Upper lobe of left lung (tissue), 6 donors: ENCODE measurements around the gene ZDHHC14. TPM values are rescaled to one million over a fixed set of nuclear protein-coding genes. Genes with fewer than 3 reads are reported as not detected.

Experiments
- ATAC-seq, 2 donors: fragments of 200-7000 bp; cut with Tn5 transposase; one replicate each; pipeline ENCODE4 v1.9.1; 2022; ENCODE audit warnings: mild to moderate bottlenecking in 2 of 2, moderate library complexity in 2 of 2; ENCODE audit not compliant: low FRiP score in 2 of 2
- DNase-seq, 2 donors: peaks; one replicate each; pipeline ENCODE4 v3.0.0-alpha.2; 2019 to 2020
- H3K27ac ChIP-seq, 4 donors: fragments of 200-600 bp; sonication (generic); one replicate each; pipeline ENCODE4 v1.5.1; 2016 to 2019
- H3K27me3 ChIP-seq, 4 donors: fragments of 200-600 bp; sonication (generic); one replicate each; pipeline ENCODE4 v1.5.1; 2017 to 2019
- H3K36me3 ChIP-seq, 4 donors: fragments of 200-600 bp; sonication (generic); one replicate each; pipeline ENCODE4 v1.5.1; 2016 to 2019
- H3K4me1 ChIP-seq, 4 donors: fragments of 200-600 bp; sonication (generic); one replicate each; pipeline ENCODE4 v1.5.1; 2018 to 2019
- H3K4me3 ChIP-seq, 4 donors: fragments of 200-600 bp; sonication (generic); one replicate each; pipeline ENCODE4 v1.5.1; 2017 to 2019; ENCODE audit warnings: mild to moderate bottlenecking in 2 of 4, moderate library complexity in 1 of 4
- H3K9me3 ChIP-seq, 4 donors: fragments of 200-600 bp; sonication (generic); one replicate each; pipeline ENCODE4 v1.5.1; 2018 to 2019
- EP300 ChIP-seq, 4 donors: sonication (generic); formaldehyde crosslinking; IDR thresholded peaks; one replicate each; pipeline ENCODE4 v1.5.1; 2017; ENCODE audit warnings: antibody characterized with exemption in 4 of 4, control low read depth in 2 of 4
- POLR2A ChIP-seq, 4 donors: fragments of 450-650 bp; IDR thresholded peaks; one replicate each; pipeline ENCODE4 v1.5.1; 2016 to 2017; ENCODE audit warnings: antibody characterized with exemption in 4 of 4, mild to moderate bottlenecking in 2 of 4
- POLR2AphosphoS5 ChIP-seq, 2 donors: sonication (generic); formaldehyde crosslinking; IDR thresholded peaks; one replicate each; pipeline ENCODE4 v1.5.1; 2017; ENCODE audit warnings: antibody characterized with exemption in 2 of 2
- WGBS, 2 donors: methylation state at CpG; one replicate each; pipeline ENCODE4 v1.1.5; 2017 to 2018; 5-methylcytosine and 5-hydroxymethylcytosine counted together
- total RNA-seq, 6 donors: library from RNA; depleted of rRNA in 4 of 6; stranded (reverse); fragments of >200 nt in 4 of 6; gene quantifications; one replicate each; pipeline versions ENCODE4 v1.1.0 to v1.2.1, GENCODE V29; 2016 to 2021
- TF ChIP-seq, protein P1 (sequence below), 6 experiments: fragments of 450-650 bp in 4 of 6; fragments of 200-600 bp in 2 of 6; sonication (generic) in 2 of 6; IDR thresholded peaks; one replicate each; pipeline ENCODE4 v1.5.1; 2016 to 2019; ENCODE audit warnings: antibody characterized with exemption in 6 of 6
- donor health status: DM: no; HTN: no; CAD: no; lungs with moderate emphysema.
- donor health status: DM: no; HTN: yes; CAD: no; lungs with severe emphysema.

Gene ZDHHC14
- total RNA-seq, 6 donors from 2014 or later: 5.3 to 16.5 (median 9.4) TPM

DNA sequence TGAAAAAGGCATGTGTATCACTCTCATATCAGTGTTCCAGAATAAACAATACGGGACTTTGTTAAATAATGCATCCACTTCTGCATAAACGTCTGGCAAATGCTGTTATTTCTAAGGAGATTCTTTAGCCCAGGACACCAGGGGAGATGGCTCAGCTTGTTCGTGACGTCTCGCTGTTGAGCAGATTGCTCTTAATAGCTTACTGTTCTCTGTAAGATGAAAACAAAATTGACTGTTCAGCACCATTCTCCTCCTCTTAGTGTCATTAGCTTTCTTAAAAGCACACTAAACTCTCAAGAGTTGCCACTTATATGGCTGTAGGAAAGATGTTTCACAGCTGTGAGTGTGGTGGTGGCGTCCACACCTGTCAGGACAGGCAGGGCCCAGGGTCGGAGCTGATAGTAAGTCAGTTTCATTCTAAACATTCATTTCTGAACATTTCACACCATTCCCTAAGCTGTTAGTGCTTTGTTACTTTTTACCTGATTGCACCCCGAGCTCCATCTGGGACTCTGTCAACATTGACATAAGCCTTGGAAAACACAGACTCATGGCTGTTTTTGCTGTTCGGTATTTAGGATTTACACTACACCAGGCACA is 132.1 kb downstream of the ZDHHC14 start:
- Histone ChIP-seq H3K27ac (no peak overlapping the region), H3K36me3 (no peaks in the 10 kb centered on the region), H3K27me3 (no peaks in the 10 kb centered on the region), H3K4me3 (no peak overlapping the region), H3K9me3 (no peaks in the 10 kb centered on the region), H3K4me1 (no peaks in the 10 kb centered on the region)
- ATAC-seq (no peak), DNase-seq (no peak)
- 63 to 69% methylated on average over 9 of the region's 9 CpGs for WGBS, 2 donors
- TF ChIP-seq POLR2A (IDR thresholded peaks at IDR 0.05) (no peak), POLR2AphosphoS5 (IDR thresholded peaks at IDR 0.05) (no peak), EP300 (IDR thresholded peaks at IDR 0.05) (no peak)
- TF ChIP-seq, protein P1, sequence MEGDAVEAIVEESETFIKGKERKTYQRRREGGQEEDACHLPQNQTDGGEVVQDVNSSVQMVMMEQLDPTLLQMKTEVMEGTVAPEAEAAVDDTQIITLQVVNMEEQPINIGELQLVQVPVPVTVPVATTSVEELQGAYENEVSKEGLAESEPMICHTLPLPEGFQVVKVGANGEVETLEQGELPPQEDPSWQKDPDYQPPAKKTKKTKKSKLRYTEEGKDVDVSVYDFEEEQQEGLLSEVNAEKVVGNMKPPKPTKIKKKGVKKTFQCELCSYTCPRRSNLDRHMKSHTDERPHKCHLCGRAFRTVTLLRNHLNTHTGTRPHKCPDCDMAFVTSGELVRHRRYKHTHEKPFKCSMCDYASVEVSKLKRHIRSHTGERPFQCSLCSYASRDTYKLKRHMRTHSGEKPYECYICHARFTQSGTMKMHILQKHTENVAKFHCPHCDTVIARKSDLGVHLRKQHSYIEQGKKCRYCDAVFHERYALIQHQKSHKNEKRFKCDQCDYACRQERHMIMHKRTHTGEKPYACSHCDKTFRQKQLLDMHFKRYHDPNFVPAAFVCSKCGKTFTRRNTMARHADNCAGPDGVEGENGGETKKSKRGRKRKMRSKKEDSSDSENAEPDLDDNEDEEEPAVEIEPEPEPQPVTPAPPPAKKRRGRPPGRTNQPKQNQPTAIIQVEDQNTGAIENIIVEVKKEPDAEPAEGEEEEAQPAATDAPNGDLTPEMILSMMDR (IDR thresholded peaks at IDR 0.05): no peak

DNA sequence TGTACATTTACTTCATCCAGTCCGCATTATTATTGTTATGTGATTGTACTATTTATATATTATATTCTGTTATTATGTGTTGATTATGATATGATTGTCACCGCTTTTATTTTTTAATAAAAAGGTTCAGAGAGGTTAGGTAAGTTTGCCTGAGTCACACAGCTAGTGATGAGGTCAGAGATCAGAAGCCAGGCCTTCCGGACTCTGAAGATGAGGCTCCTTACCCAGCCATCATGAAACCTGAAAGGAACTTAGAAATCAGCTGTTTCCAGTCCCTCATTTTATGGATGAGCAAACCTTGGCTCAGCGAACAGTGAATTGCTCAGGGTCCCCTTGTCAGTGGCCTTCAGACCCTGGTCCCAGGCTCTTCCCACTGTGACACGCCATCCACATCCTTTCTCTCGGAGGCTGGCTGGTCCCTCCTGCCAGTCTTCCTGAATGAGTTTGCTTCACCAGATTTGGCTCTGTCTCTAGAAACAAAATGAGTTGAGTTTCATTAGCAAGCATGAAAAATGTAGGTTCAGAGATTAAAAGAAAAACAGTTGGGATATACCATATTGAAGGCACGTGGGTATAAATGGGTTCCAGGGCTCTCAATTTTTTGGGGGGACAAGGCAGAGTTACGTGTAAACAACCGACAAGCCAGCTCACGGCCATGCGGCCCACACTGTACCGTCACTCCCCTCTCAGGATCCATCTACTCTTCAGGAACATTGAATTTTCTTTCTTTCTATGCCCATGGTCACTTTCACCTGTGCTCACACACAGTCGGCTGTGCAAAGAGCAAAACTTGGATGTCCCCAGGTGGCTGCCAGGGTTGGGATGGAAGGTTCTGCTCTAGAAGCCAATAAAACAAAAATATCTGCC is 132.9 kb downstream of the ZDHHC14 start:
- no peak for ATAC-seq
- H3K9me3 ChIP-seq: no peaks in the 10 kb centered on the region
- no peaks in the 10 kb centered on the region for H3K36me3 ChIP-seq
- TF ChIP-seq, protein P1 (IDR thresholded peaks at IDR 0.05): no peak
- TF ChIP-seq POLR2A (IDR thresholded peaks at IDR 0.05) (no peak), EP300 (IDR thresholded peaks at IDR 0.05) (no peak), POLR2AphosphoS5 (IDR thresholded peaks at IDR 0.05) (no peak)
- H3K27ac ChIP-seq: no peak overlapping the region
- 94 to 98% methylated on average over 13 of the region's 13 CpGs for WGBS, 2 donors
- no peak overlapping the region for H3K4me3 ChIP-seq
- DNase-seq: no peak
- H3K4me1 ChIP-seq: no peaks in the 10 kb centered on the region
- no peaks in the 10 kb centered on the region for H3K27me3 ChIP-seq

DNA sequence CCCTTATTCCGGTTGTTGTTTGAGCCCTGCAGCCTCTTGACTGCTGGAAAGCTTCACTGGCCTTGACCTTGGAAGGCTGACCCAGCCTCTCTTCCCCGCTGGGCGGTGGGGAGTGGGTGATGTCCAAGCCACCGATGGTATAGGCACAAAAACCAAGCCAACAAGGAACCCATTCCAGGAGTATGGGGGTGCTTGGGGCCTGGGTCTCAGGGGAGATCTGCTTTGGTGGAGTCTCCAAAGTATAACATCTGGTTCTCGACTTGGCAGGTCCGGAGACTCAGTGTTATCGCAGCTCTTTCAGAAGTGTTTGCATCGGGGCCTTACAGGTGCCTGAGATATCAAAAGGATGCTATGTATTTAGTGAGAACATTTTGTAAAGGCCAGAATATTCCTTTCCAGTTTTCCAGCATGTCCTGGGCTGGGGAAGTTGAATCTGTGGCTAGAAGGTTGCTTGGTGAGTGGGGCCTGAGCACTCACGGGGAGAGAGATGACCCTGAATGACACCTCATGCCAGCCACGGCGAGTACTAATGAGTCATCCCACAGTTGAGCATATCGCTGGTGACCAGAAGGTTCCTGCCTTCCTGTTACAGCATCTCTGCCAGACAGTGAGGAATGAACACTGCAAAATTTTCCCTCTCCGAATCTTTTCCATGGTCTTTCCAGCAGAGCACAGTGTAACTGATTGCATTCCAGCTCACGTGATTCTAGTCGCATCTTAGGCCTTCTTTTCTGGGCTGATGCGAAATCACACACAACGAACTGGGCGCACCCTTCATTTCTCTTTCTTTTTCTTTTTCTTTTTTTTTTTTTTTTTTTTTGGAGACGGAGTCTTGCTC is 133.9 kb downstream of the ZDHHC14 start:
- no peaks in the 10 kb centered on the region for H3K27me3 ChIP-seq
- WGBS, 2 donors: 71 to 72% methylated on average over 15 to 19 of the region's 19 CpGs
- TF ChIP-seq POLR2AphosphoS5 (IDR thresholded peaks at IDR 0.05) (peak; percentile 13 to 57), EP300 (IDR thresholded peaks at IDR 0.05) (peak in 2 of 4 donors; percentile 60 to 74)
- TF ChIP-seq, protein P1 (IDR thresholded peaks at IDR 0.05): no peak
- H3K9me3 ChIP-seq: no peaks in the 10 kb centered on the region
- H3K27ac ChIP-seq: peak overlapping the region in 1 of 4 donors; percentile 5
- DNase-seq: peak in 1 of 2 donors; percentile 30
- H3K4me3 ChIP-seq: no peak overlapping the region
- ATAC-seq: peak in 1 of 2 donors; percentile 48
- no peaks in the 10 kb centered on the region for H3K4me1 ChIP-seq
- no peaks in the 10 kb centered on the region for H3K36me3 ChIP-seq

DNA sequence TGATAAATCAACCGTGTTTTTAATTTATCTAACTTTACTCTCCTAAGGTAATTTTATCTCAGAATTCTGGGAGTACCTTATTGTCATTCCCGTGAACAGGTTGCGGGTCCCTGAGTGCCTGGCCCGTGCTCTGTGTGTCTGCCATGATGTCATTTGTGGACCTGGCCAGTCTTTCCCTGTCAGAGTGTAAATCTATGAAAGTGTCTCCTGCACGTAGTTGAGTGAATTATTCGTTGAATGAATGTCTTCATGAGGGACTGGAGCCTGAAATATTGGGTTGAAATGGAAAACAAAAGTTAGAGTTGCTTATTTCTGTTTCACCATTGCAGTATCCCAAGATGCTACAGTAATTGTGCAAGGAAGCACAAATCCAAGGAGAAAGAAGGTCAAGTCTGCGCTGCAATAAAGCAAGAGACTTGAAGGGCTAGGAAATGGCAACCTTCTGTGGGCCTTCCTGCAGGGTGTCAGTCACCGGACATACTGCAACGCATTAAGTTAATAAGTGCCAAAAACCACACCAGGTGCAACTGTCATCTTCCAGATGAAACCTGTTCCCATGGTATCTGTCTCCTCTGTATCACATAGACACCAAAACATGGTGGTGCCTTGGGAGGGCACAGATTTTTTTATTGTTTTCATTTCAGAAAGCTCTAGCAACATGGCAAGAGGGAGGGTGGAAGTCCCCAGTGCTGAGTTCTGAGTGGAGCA is 135.5 kb downstream of the ZDHHC14 start:
- Histone ChIP-seq H3K4me3 (no peak overlapping the region), H3K4me1 (no peaks in the 10 kb centered on the region), H3K27ac (no peak overlapping the region), H3K36me3 (no peaks in the 10 kb centered on the region), H3K27me3 (no peaks in the 10 kb centered on the region), H3K9me3 (no peaks in the 10 kb centered on the region)
- ATAC-seq (no peak), DNase-seq (no peak)
- no peak for TF ChIP-seq EP300 (IDR thresholded peaks at IDR 0.05)
- TF ChIP-seq POLR2A (IDR thresholded peaks at IDR 0.05): no peak
- TF ChIP-seq POLR2AphosphoS5 (IDR thresholded peaks at IDR 0.05): no peak
- TF ChIP-seq, protein P1 (IDR thresholded peaks at IDR 0.05): no peak
- WGBS, 2 donors: 93 to 95% methylated on average over 9 of the region's 9 CpGs
